Measurements from ENCODE around the gene MRFAP1. TPM values are rescaled to one million over a fixed set of nuclear protein-coding genes. Genes with fewer than 3 reads are reported as not detected.
A peak's percentile ranks its signal among the peaks of the same experiment; 100 is the strongest.

MRFAP1 gene
- 100 to 1,000 TPM; 116 to 134 (median 128) TPM for total RNA-seq

DNA sequence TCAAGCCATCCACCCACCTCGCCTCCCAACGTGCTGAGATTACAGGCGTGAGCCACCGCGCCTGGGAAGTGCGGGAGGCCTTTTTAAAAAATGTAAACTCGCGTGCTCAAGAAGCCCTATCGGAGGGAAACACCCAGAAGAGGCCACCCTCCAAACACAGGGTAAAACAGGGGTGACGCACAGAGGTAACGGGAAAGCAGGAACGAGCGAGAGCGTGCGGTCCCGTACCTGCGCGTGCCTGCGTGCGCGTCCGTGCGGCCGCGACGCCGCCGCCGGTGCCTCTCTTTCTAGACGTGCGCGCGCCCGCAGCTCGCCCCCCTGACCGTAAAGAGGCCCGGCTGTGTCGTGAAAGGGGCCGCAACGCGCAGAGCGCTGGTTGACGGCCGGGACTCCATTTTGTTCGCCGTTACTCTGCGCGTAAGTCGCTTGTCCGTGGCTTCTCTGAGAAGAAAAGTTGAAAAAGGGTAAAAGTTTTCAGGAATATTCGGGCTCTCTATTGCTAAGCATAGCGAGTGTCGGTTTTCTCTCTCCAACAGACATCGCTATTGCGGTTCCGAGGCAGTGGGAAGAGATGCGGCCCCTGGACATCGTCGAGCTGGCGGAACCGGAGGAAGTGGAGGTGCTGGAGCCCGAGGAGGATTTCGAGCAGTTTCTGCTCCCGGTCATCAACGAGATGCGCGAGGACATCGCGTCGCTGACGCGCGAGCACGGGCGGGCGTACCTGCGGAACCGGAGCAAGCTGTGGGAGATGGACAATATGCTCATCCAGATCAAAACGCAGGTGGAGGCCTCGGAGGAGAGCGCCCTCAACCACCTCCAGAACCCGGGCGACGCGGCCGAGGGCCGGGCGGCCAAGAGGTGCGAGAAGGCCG is at the start of gene MRFAP1:
MRFAP1 (plus strand) TSS at position 394 of the 872 bp plus-strand sequence; CDS start at position 572, 178 bp downstream.
- peaks cover 30% of the 10 kb centered on the region for H3K36me3 Mint-ChIP-seq (ENCODE audit: insufficient read depth)

DNA sequence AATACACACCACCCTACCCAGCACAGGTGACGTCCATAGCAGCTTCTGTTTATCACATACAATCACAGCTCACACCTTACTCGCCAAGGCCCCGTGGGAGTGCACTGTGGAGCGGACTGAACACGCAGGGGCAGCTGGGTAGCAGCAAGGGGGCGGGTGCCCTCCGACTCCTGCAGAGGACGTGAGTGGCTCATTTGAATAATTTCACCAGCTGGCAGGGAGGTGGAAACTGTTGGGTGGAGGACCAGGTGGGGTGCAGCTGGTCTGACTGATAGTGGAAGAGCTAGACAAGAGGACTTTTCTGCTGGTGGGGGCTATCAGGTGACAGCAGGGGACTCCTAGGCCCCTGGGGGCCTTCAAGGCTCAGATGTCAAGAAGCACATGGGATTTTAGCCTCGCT is 49.2 kb upstream of the MRFAP1 start:
- no peaks in the 10 kb centered on the region for H3K4me1 Mint-ChIP-seq (ENCODE audit: low read depth)
- H3K9me3 Mint-ChIP-seq, result no peaks in the 10 kb centered on the region
- no peak for ATAC-seq
- DNase-seq, result no peak
- no peaks in the 10 kb centered on the region for H3K27me3 Mint-ChIP-seq (ENCODE audit: low read depth)
- peaks cover 18% of the 10 kb centered on the region for H3K36me3 Mint-ChIP-seq (ENCODE audit: insufficient read depth)
- H3K4me3 Mint-ChIP-seq, result no peak overlapping the region

More for the DNA sequence above, at the start of gene MRFAP1:
- Mint-ChIP-seq H3K27me3 (ENCODE audit: low read depth) (no peaks in the 10 kb centered on the region), H3K4me1 (ENCODE audit: low read depth) (peaks cover 33% of the 10 kb centered on the region), H3K9me3 (no peaks in the 10 kb centered on the region), H3K4me3 (peak within 1 kb of the TSS; percentile 98)
- DNase-seq (peak; percentile 91), ATAC-seq (peak; percentile 81 to 90)

- Mint-ChIP-seq H3K9me3 (no peaks in the 10 kb centered on the region), H3K4me3 (no peak overlapping the region), H3K27me3 (ENCODE audit: low read depth) (no peaks in the 10 kb centered on the region), H3K36me3 (ENCODE audit: insufficient read depth) (peaks cover 18% of the 10 kb centered on the region), H3K4me1 (ENCODE audit: low read depth) (no peaks in the 10 kb centered on the region)
- no peak for DNase-seq
- ATAC-seq, result no peak
These were observed 48.7 kb upstream of the MRFAP1 start for GRCh38 chr4:6591781-6592180.

- no peak overlapping the region for H3K4me3 Mint-ChIP-seq
- no peaks in the 10 kb centered on the region for H3K27me3 Mint-ChIP-seq (ENCODE audit: low read depth)
These were observed 47.5 kb upstream of the MRFAP1 start for GRCh38 chr4:6592804-6593563.

GRCh38 chr4:6594341-6594740 is 46.1 kb upstream of the MRFAP1 start:
- H3K4me1 Mint-ChIP-seq (ENCODE audit: low read depth), result no peaks in the 10 kb centered on the region
- ATAC-seq (no peak), DNase-seq (no peak)
- H3K27me3 Mint-ChIP-seq (ENCODE audit: low read depth), result no peaks in the 10 kb centered on the region
- H3K4me3 Mint-ChIP-seq, result no peak overlapping the region
- no peaks in the 10 kb centered on the region for H3K9me3 Mint-ChIP-seq
- H3K36me3 Mint-ChIP-seq (ENCODE audit: insufficient read depth), result peaks cover 22% of the 10 kb centered on the region

More at GRCh38 chr4:6592804-6593563, 47.5 kb upstream of the MRFAP1 start:
- DNase-seq (no peak), ATAC-seq (no peak)
- Mint-ChIP-seq H3K4me1 (ENCODE audit: low read depth) (no peaks in the 10 kb centered on the region), H3K36me3 (ENCODE audit: insufficient read depth) (peaks cover 20% of the 10 kb centered on the region), H3K9me3 (no peaks in the 10 kb centered on the region)

- DNase-seq, result no peak
- Mint-ChIP-seq H3K4me1 (ENCODE audit: low read depth) (no peaks in the 10 kb centered on the region), H3K36me3 (ENCODE audit: insufficient read depth) (peaks cover 25% of the 10 kb centered on the region), H3K27me3 (ENCODE audit: low read depth) (no peaks in the 10 kb centered on the region), H3K4me3 (no peak overlapping the region), H3K9me3 (no peaks in the 10 kb centered on the region)
- no peak for ATAC-seq
These were observed 45.6 kb upstream of the MRFAP1 start for GRCh38 chr4:6594826-6595355.

- no peaks in the 10 kb centered on the region for H3K4me1 Mint-ChIP-seq (ENCODE audit: low read depth)
These were observed 44.5 kb upstream of the MRFAP1 start for GRCh38 chr4:6595897-6596537.

GRCh38 chr4:6596948-6597347 is 43.5 kb upstream of the MRFAP1 start:
- peaks cover 23% of the 10 kb centered on the region for H3K36me3 Mint-ChIP-seq (ENCODE audit: insufficient read depth)
- ATAC-seq (no peak), DNase-seq (no peak)
- no peaks in the 10 kb centered on the region for H3K9me3 Mint-ChIP-seq
- H3K4me3 Mint-ChIP-seq, result no peak overlapping the region
- H3K27me3 Mint-ChIP-seq (ENCODE audit: low read depth), result no peaks in the 10 kb centered on the region
- no peaks in the 10 kb centered on the region for H3K4me1 Mint-ChIP-seq (ENCODE audit: low read depth)

More at GRCh38 chr4:6595897-6596537, 44.5 kb upstream of the MRFAP1 start:
- H3K4me3 Mint-ChIP-seq, result no peak overlapping the region
- DNase-seq (no peak), ATAC-seq (peak in 1 of 2 donors; percentile 17)
- no peaks in the 10 kb centered on the region for H3K27me3 Mint-ChIP-seq (ENCODE audit: low read depth)
- H3K36me3 Mint-ChIP-seq (ENCODE audit: insufficient read depth), result peaks cover 24% of the 10 kb centered on the region
- no peaks in the 10 kb centered on the region for H3K9me3 Mint-ChIP-seq

GRCh38 chr4:6598127-6598526 is 42.4 kb upstream of the MRFAP1 start:
- H3K27me3 Mint-ChIP-seq (ENCODE audit: low read depth), result no peaks in the 10 kb centered on the region
- H3K4me3 Mint-ChIP-seq, result no peak overlapping the region
- ATAC-seq (no peak), DNase-seq (no peak)
- H3K36me3 Mint-ChIP-seq (ENCODE audit: insufficient read depth), result peaks cover 25% of the 10 kb centered on the region
- no peaks in the 10 kb centered on the region for H3K9me3 Mint-ChIP-seq
- H3K4me1 Mint-ChIP-seq (ENCODE audit: low read depth), result no peaks in the 10 kb centered on the region

DNA sequence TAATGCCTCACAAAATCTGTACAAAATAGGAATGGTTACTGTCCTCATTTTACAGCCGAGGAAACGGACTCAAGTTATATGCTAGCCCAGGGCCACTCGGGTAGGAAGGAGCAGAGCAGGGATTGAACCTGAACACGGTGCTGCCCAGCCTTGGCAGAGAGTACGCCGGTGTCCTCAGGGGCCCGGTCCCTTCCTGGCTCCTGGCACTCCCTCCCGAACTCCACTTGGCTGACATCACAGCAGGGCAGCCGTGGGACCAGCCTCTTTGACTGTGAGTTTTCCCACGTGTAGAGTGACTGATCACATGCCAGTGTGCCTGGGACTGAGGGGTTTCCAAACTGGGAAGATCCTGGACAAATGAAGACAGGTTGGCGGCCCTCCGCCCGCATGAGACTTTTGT is 41.8 kb upstream of the MRFAP1 start:
- Mint-ChIP-seq H3K27me3 (ENCODE audit: low read depth) (no peaks in the 10 kb centered on the region), H3K4me1 (ENCODE audit: low read depth) (no peaks in the 10 kb centered on the region), H3K9me3 (peaks cover 2% of the 10 kb centered on the region), H3K36me3 (ENCODE audit: insufficient read depth) (peaks cover 27% of the 10 kb centered on the region), H3K4me3 (no peak overlapping the region)
- ATAC-seq (no peak), DNase-seq (no peak)

DNA sequence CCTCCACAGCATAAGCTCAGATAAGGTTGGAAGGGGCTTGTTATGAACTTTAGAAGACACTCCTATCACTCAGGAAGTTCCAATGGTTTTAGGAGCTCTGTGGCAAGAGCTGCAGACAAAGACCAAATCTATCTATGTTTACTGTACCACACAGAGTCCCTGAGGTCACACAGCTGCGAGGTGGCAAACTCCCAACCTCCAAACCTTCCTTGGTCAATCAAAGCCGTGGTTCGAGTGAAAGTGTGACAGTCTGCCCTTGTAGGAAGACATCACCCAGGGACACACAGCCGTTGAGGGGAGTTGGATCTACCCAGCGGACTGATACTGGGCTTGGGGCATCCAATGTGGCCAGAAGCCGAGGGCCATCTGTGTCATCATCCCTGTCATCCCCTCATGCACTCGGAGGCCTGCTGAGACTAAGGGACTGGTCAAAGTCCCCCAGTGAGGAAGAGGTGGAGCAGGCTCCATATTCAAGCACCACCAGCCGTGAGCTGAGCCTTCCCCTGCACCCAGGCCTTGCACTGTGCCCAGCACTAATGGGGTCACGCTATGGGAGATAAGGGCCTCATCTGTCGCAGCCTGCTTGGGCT is 38.7 kb upstream of the MRFAP1 start:
- Mint-ChIP-seq H3K4me1 (ENCODE audit: low read depth) (no peaks in the 10 kb centered on the region), H3K9me3 (peaks cover 8% of the 10 kb centered on the region), H3K27me3 (ENCODE audit: low read depth) (no peaks in the 10 kb centered on the region), H3K36me3 (ENCODE audit: insufficient read depth) (peaks cover 46% of the 10 kb centered on the region), H3K4me3 (no peak overlapping the region)
- DNase-seq, result no peak
- no peak for ATAC-seq

DNA sequence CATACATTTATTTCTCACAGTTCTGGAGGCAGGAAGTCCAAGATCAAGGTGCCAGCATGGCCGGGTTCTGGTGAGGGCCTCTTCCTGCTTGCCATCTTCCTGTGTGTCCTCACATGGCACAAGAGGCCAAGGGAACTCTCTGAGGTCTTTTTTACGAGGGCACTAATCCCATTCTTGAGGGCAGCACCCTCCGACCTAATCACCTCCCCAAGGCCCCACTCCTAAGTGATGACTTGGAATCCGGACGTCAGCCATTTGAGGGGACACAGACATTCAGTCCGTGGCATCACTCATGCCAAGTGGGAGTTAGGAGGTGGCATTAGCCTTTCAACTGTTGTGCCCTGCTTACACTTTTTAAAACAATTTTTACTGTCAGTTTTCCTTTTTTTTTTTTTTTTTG is 38.2 kb upstream of the MRFAP1 start:
- no peak for ATAC-seq
- Mint-ChIP-seq H3K27me3 (ENCODE audit: low read depth) (no peaks in the 10 kb centered on the region), H3K4me3 (no peak overlapping the region), H3K36me3 (ENCODE audit: insufficient read depth) (peaks cover 49% of the 10 kb centered on the region), H3K9me3 (peaks cover 8% of the 10 kb centered on the region), H3K4me1 (ENCODE audit: low read depth) (no peaks in the 10 kb centered on the region)
- no peak for DNase-seq

DNA sequence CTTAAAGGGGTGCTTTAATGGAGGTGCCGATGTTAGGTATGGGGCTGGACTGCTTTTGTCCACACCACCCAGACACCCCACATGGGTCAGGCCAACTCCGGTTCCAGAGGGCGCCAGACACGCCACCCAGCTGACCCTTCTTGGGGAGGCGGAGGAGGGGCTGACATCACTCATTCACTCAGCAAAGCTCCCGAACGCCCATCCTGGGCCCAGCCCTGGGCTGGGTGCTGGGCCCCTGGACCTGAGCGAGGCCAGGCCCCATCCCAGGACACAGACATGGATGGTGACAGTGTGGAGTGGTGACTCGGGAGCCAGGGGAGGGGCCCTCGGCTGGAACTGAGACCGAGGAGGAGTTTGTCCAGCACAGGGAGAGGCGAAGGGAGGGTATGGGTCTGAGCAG is 37.4 kb upstream of the MRFAP1 start:
- DNase-seq, result no peak
- Mint-ChIP-seq H3K36me3 (ENCODE audit: insufficient read depth) (peaks cover 54% of the 10 kb centered on the region), H3K27me3 (ENCODE audit: low read depth) (no peaks in the 10 kb centered on the region), H3K4me1 (ENCODE audit: low read depth) (no peaks in the 10 kb centered on the region), H3K4me3 (no peak overlapping the region), H3K9me3 (peaks cover 8% of the 10 kb centered on the region)
- ATAC-seq, result no peak

DNA sequence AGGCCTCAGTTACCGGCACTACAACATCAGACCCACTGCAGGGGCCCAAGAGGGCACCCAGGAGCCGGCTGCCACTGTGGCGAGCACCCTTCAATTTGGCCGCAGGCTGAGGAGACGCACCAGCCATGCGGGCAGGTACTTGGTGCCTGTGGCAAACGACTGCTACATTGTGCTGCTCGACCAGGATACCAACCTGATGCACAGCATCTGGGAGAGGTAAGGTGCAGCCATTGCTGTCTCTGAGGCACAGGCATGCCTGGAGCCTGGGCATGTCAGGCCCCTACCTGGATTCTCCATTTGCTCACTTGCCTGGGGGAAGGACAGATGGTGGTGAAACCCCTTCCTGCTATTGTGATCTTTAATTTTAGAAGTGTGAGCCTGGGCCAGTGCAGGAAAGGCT is 35.4 kb upstream of the MRFAP1 start:
- ATAC-seq, result no peak
- peaks cover 55% of the 10 kb centered on the region for H3K36me3 Mint-ChIP-seq (ENCODE audit: insufficient read depth)
- peaks cover 8% of the 10 kb centered on the region for H3K9me3 Mint-ChIP-seq

More for the DNA sequence above, 35.4 kb upstream of the MRFAP1 start:
- no peaks in the 10 kb centered on the region for H3K4me1 Mint-ChIP-seq (ENCODE audit: low read depth)
- DNase-seq, result no peak
- H3K4me3 Mint-ChIP-seq, result no peak overlapping the region
- H3K27me3 Mint-ChIP-seq (ENCODE audit: low read depth), result no peaks in the 10 kb centered on the region

Measured in activated T-cell treated with anti-CD3 and anti-CD28 coated beads, Interleukin-2, amount 50 U/mL, for 4 hours (primary cell).